Neural progenitor cell (in vitro differentiated cells): ENCODE measurements around the gene FBXL13.
"Not testable (repeated sequence)": the region's sequence is repeated elsewhere in the genome, so short reads cannot be mapped to it uniquely, and the experiment has no call there.

Experiments used
- CTCF ChIP-seq: fragments of 200-600 bp; sonication (generic); IDR thresholded peaks from 2 replicates; pipeline ENCODE4 v1.5.1; 2017; ENCODE audit warnings: antibody characterized with exemption, mild to moderate bottlenecking
- EZH2 ChIP-seq: fragments of 200-600 bp; sonication (generic); IDR thresholded peaks from 2 replicates; pipeline ENCODE4 v1.6.1; 2017; ENCODE audit warnings: antibody characterized with exemption, mild to moderate bottlenecking, moderate library complexity
- EZH2phosphoT487 ChIP-seq: fragments of 200-600 bp; sonication (generic); IDR thresholded peaks from 2 replicates; pipeline ENCODE4 v1.6.1; 2017; ENCODE audit warnings: antibody characterized with exemption

- TF ChIP-seq CTCF, EZH2phosphoT487, EZH2: not testable (repeated sequence)
Measured at GRCh38 chr7:103078226-103078625, 3.6 kb upstream of the FBXL13 start.
